CD14-positive monocyte (primary cell): Measurements from ENCODE around the gene ZNF582. TPM values are rescaled to one million over a fixed set of nuclear protein-coding genes. Genes with fewer than 3 reads are reported as not detected.

ENCODE experiments used
- DNase-seq, 3 donors: peaks; one replicate each; pipeline ENCODE4 v3.0.0-alpha.2; 2011 to 2022
- H2AFZ ChIP-seq: 2 replicates; pipeline ENCODE4 v1.6.0; 2012; ENCODE audit warnings: mild to moderate bottlenecking, low read depth, low read length, inconsistent platforms; ENCODE audit not compliant: insufficient read depth, poor library complexity, severe bottlenecking
- H3K27ac ChIP-seq, 2 donors: 1 replicate in 1 of 2; 2 replicates in 1 of 2; pipeline ENCODE4 v1.5.1; 2012 to 2013; ENCODE audit warnings: low read length in 2 of 2, control low read depth in 1 of 2, inconsistent platforms in 1 of 2, low read depth in 1 of 2, mild to moderate bottlenecking in 1 of 2
- H3K27me3 ChIP-seq, 2 donors: one replicate each; pipeline versions ENCODE4 v1.6.0 to v1.6.1; 2011 to 2013; ENCODE audit warnings: low read length in 2 of 2; ENCODE audit not compliant: control insufficient read depth in 2 of 2, insufficient read depth in 2 of 2
- H3K36me3 ChIP-seq, 2 donors: replicated peaks in 1 of 2; 1 replicate in 1 of 2; 2 replicates in 1 of 2; pipeline versions ENCODE4 v1.5.1 to v1.6.1; 2012 to 2013; ENCODE audit warnings: low read length in 2 of 2, control low read depth in 1 of 2, inconsistent platforms in 1 of 2, mild to moderate bottlenecking in 1 of 2; ENCODE audit not compliant: insufficient read depth in 2 of 2, control insufficient read depth in 1 of 2
- H3K4me1 ChIP-seq, 2 donors: 1 replicate in 1 of 2; 2 replicates in 1 of 2; pipeline versions ENCODE4 v1.5.1 to v1.6.1; 2012 to 2013; ENCODE audit warnings: low read length in 2 of 2, control low read depth in 1 of 2, inconsistent platforms in 1 of 2, mild to moderate bottlenecking in 1 of 2, moderate library complexity in 1 of 2; ENCODE audit not compliant: insufficient read depth in 2 of 2, control insufficient read depth in 1 of 2
- H3K4me2 ChIP-seq: replicated peaks from 2 replicates; pipeline ENCODE3; 2012; ENCODE audit warnings: low read length, moderate library complexity, mild to moderate bottlenecking; ENCODE audit not compliant: poor library complexity, severe bottlenecking; ENCODE audit errors: extremely low read depth
- H3K4me3 ChIP-seq, 3 experiments: fragments of 200-600 bp in 1 of 3; sonication (generic) in 1 of 3; replicated peaks in 1 of 3; 1 replicate in 2 of 3; 2 replicates in 1 of 3; pipeline ENCODE4 v1.5.1; 2011 to 2013; ENCODE audit warnings: low read length in 3 of 3, mild to moderate bottlenecking in 3 of 3, control low read depth in 2 of 3, low read depth in 2 of 3, inconsistent platforms in 1 of 3, moderate library complexity in 1 of 3
- H3K79me2 ChIP-seq: 2 replicates; pipeline ENCODE4 v1.6.0; 2012; ENCODE audit warnings: mild to moderate bottlenecking, control low read depth, inconsistent platforms, low read length, moderate library complexity; ENCODE audit not compliant: insufficient read depth
- H3K9ac ChIP-seq: 2 replicates; pipeline ENCODE4 v1.6.0; 2017; ENCODE audit warnings: low read length, mild to moderate bottlenecking; ENCODE audit not compliant: insufficient read depth, poor library complexity, severe bottlenecking
- H3K9me3 ChIP-seq, 2 donors: replicated peaks in 1 of 2; 1 replicate in 1 of 2; 2 replicates in 1 of 2; pipeline versions ENCODE4 v1.5.1 to v1.6.1; 2012 to 2013; ENCODE audit warnings: low read length in 2 of 2, control low read depth in 1 of 2; ENCODE audit not compliant: control insufficient read depth in 1 of 2, insufficient read depth in 1 of 2
- H4K20me1 ChIP-seq: 2 replicates; pipeline ENCODE4 v1.6.0; 2012; ENCODE audit warnings: mild to moderate bottlenecking, low read length, control low read depth, moderate library complexity; ENCODE audit not compliant: insufficient read depth
- H3K27ac Mint-ChIP-seq, 7 donors: one replicate each; pipeline ENCODE4 v1.8.0; 2020; ENCODE audit warnings: mild to moderate bottlenecking in 7 of 7, mixed read lengths in 7 of 7, moderate library complexity in 6 of 7, inconsistent platforms in 2 of 7
- H3K27me3 Mint-ChIP-seq, 3 donors: one replicate each; pipeline ENCODE4 v1.8.0; 2021 to 2022; ENCODE audit warnings: low read depth in 3 of 3, mild to moderate bottlenecking in 3 of 3, mixed read lengths in 3 of 3, moderate library complexity in 3 of 3, inconsistent platforms in 1 of 3
- H3K36me3 Mint-ChIP-seq, 2 donors: one replicate each; pipeline ENCODE4 v1.8.0; 2020; ENCODE audit warnings: mixed read lengths in 2 of 2, inconsistent platforms in 1 of 2, mild to moderate bottlenecking in 1 of 2
- H3K4me1 Mint-ChIP-seq: one replicate; pipeline ENCODE4 v1.8.0; 2020; ENCODE audit warnings: mild to moderate bottlenecking, mixed read lengths
- H3K4me3 Mint-ChIP-seq, 2 donors: one replicate each; pipeline ENCODE4 v1.8.0; 2020; ENCODE audit warnings: mild to moderate bottlenecking in 2 of 2, mixed read lengths in 2 of 2, moderate library complexity in 1 of 2
- H3K9me3 Mint-ChIP-seq, 7 donors: one replicate each; pipeline ENCODE4 v1.8.0; 2020 to 2022; ENCODE audit warnings: mixed read lengths in 7 of 7, mild to moderate bottlenecking in 6 of 7, moderate library complexity in 6 of 7, inconsistent platforms in 2 of 7
- CTCF ChIP-seq: fragments of 200-600 bp; IDR thresholded peaks from one replicate; pipeline ENCODE4 v1.8.0; 2022; ENCODE audit warnings: antibody characterized with exemption, mild to moderate bottlenecking
- WGBS: methylation state at CpG from one replicate; pipeline ENCODE4 v1.1.5; 2013; ENCODE audit warnings: missing lambda C conversion rate; ENCODE audit not compliant: insufficient coverage; 5-methylcytosine and 5-hydroxymethylcytosine counted together
- intact Hi-C, 2 donors: fragments of 100-400 bp; cut with micrococcal nuclease; formaldehyde crosslinking; loops; one replicate each; pipeline versions ENCODE4 v1.15.0 to v1.15.1; 2023
- polyA plus RNA-seq, 3 donors: library from polyadenylated mRNA; depleted of rRNA in 1 of 3; unstranded in 2 of 3; stranded (reverse) in 1 of 3; fragments of 300-500 nt in 2 of 3; fragments of >200 nt in 1 of 3; fragmentation: Illumina TruSeq in 2 of 3; gene quantifications; 1 replicate in 2 of 3; 2 replicates in 1 of 3; pipeline ENCODE4 v1.2.3, GENCODE V29; 2012 to 2021

The ZNF582 gene
- polyA plus RNA-seq, 3 donors = 1.4 to 4.9 (median 1.6) TPM

DNA sequence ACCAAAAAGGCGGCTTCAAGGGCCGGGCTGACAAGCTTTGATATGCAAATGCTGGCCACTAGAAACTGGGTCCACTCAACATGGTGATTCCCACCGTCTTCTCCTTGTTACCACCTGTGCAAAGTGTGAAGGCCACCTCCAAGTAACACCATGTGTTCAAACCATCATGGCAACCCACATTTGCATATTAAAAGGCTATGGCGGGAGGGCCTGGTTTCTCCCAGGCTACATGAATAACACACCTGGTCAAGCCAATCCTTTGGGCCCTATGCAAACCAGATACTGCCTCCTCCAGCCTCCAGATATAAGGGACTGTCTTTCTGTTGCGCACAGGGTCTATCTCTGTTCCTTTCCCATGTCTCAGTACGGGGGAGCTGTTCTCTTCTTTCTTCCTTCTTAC, 42.1 kb downstream of the ZNF582 start:
- Histone ChIP-seq H3K4me3 (no peak overlapping the region), H3K27me3 (no peaks in the 10 kb centered on the region), H4K20me1 (no peaks in the 10 kb centered on the region), H3K27ac (no peak overlapping the region), H3K4me2 (no peak overlapping the region), H3K36me3 (no peaks in the 10 kb centered on the region), H2AFZ (no peak overlapping the region), H3K4me1 (no peaks in the 10 kb centered on the region), H3K79me2 (no peaks in the 10 kb centered on the region), H3K9me3 (no peaks in the 10 kb centered on the region), H3K9ac (no peak overlapping the region)
- Mint-ChIP-seq H3K36me3 (no peaks in the 10 kb centered on the region), H3K9me3 (peaks cover 0 to 3% (median 0%) of the 10 kb centered on the region in 7 donors), H3K27ac (no peak overlapping the region), H3K27me3 (peaks cover 0 to 2% (median 0%) of the 10 kb centered on the region in 3 donors), H3K4me1 (peaks cover 3% of the 10 kb centered on the region), H3K4me3 (no peak overlapping the region)
- 89% methylated on average over 6 of the region's 6 CpGs for WGBS
- intact Hi-C loops = loop anchor here in 1 of 2 donors (5.0 kb wide), 2 partner anchors 99 to 274 kb away; no protein-coding TSS in a partner anchor
- DNase-seq = no peak
- no peak for TF ChIP-seq CTCF

DNA sequence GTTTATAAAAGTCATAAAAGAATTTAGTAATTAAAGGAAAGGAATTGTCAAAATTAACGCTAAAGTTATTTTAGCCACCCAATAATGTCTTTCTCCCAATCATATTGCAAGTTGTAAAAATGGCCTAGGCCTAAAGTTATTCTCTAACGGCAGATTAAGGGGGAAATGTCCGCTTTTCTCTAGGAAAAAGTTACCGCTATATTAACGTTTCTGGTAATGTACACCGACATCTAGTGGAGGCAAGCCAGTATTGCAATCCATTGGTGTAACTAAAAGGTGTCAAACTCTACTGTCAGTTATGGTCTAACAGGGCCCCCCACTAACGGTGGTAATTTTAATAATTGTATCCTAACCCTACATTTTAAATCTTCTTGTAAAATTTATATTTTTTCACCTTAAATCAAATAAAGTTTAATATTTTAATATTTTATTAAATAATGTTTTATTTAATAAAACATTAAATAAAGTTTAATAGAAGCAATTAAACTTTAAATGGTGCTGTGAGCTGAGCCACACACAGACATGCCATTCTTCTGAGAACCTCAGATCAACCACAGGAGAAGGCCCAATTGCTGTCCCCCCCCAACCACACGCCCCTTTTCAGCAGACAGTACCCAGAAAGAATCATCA, 42.8 kb downstream of the ZNF582 start:
- no peaks in the 10 kb centered on the region for H3K79me2 ChIP-seq
- H3K4me3 Mint-ChIP-seq = no peak overlapping the region
- no peak overlapping the region for H3K9ac ChIP-seq
- no peak overlapping the region for H3K27ac Mint-ChIP-seq
- no peaks in the 10 kb centered on the region for H3K36me3 Mint-ChIP-seq
- no peak overlapping the region for H3K4me3 ChIP-seq
- H3K27me3 Mint-ChIP-seq = peaks cover 0 to 2% (median 0%) of the 10 kb centered on the region in 3 donors
- intact Hi-C loops = loop anchor here in 1 of 2 donors (5.0 kb wide), 2 partner anchors 98 to 273 kb away; no protein-coding TSS in a partner anchor
- no peak overlapping the region for H2AFZ ChIP-seq
- DNase-seq = peak; percentile 9 to 62 (median 44)
- WGBS = no CpG with 5 or more reads among the region's 8 CpGs
- no peaks in the 10 kb centered on the region for H3K36me3 ChIP-seq
- H3K4me1 Mint-ChIP-seq = peaks cover 3% of the 10 kb centered on the region
- peaks cover 0 to 1% (median 0%) of the 10 kb centered on the region in 7 donors for H3K9me3 Mint-ChIP-seq
- TF ChIP-seq CTCF = peak; percentile 95
- H3K4me1 ChIP-seq = no peaks in the 10 kb centered on the region
- H4K20me1 ChIP-seq = no peaks in the 10 kb centered on the region
- no peak overlapping the region for H3K27ac ChIP-seq
- no peaks in the 10 kb centered on the region for H3K9me3 ChIP-seq
- no peaks in the 10 kb centered on the region for H3K27me3 ChIP-seq
- no peak overlapping the region for H3K4me2 ChIP-seq
